Bone marrow (tissue), 2 donors: ENCODE results near the gene GNAO1.

Experiments
- DNase-seq, 2 donors: peaks; one replicate each; lab custom pipeline; 2025; lab: John Stamatoyannopoulos, UW

The GNAO1 gene

DNA sequence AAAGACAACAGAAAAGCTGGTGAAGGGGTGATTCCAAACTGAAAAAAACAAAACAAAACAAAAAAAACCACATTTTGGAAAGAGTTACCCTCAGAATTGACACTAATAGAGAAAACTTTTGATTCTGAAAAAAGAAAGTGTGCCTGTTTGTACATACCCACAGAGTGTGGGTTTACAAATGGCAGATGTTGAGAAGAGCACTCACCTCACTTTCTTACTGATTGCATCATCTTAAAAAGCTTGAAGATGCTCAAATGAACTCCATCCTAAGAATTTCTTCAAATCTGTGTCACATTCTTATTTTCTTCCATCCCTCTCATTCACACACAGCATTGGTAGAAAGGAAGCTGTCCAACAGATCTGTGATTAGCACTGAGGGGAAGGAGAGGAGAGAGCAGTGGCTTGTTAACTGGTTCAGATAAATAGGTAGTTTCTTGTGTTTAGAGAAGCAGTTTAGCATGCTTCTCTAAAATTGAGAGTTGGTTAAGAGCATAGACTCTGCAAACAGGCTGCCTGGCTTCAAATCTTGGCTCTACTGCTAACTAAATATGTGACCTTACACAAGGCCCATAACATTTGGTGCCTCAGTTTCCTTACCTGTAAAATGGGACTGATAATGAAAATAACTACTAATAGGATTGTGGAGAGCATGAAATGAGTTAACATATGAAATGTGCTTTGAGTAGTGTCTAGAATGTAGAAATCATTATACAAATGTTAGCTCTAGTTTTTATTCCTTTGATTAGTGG, 6.9 kb downstream of the GNAO1 start:
- DNase-seq, result no peak

DNA sequence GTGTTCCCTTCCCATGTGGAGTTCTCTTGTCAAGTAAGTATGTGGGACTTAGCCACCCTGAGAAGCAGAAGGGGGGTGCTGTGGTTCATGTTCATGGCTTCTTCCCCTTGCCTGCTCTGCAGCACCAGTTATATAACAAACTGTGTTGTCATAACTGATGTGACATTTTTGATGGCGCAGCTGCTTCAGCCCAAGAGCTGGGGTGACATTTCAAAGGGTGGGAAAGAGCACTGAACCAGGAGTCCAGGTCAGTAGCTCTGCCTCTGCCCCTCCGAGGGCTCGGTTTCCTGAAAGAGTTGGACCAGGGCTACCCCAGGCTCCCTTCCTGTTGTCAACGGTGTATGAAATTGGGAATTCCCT, 7.4 kb downstream of the GNAO1 start:
- no peak for DNase-seq

DNA sequence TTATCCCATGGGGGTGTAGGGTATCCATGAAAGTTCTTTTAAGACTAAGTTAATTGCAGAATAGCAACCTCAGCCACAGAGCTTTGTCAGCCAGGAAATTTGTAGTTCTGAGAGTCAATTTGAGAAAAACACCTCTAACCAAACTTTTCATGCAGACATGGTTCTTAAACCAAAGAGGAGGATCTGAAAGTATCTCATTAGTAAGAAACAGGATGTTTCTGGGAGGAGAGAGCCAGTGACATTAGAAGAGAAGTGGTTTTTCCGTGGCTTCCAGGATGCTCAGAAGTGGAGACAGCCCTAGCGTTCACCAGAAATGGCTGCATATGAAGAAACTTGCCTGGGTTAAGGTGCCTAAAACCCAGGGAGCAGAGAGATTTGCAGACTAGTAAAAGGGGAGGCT, 7.9 kb downstream of the GNAO1 start:
- no peak for DNase-seq

DNA sequence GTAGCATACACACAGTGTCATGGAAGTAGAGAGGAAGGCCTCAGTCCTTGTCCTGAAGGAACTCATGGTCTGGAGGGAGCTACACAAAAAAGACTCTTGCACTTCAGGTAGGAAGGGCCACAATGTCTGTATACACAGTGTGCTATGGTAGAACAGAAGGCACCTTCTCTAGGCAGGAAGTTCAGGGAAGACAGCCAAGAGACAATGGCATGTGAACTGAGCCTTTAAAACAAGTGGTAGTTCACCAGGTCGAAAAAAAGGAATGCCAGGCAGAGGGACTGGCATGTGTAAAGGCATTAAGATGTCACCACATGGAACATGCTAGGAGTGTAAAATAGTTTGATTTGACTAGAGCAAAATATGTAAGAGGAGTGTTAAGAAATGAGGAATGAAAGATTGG, 9.7 kb downstream of the GNAO1 start:
- DNase-seq, result no peak

DNA sequence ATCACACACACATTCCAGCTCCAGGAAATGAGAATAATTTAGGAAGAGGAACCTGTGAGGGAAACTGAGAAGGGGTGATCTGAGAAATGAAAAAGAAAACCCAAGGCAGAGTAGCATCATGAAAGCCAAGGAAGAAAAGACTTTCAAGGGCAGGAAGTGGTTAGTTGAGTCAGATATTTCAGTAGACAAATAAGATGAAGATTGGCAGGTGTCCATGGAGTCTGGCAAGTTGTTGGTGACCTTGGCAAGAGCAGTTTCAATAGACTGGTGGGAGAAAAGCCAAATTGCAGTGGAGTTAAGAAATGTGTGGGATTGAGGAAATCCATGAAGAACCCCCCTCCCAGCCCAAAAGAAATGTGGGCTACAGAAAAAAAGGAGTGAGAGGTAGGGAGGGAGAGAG, 10.7 kb downstream of the GNAO1 start:
- DNase-seq, result no peak

DNA sequence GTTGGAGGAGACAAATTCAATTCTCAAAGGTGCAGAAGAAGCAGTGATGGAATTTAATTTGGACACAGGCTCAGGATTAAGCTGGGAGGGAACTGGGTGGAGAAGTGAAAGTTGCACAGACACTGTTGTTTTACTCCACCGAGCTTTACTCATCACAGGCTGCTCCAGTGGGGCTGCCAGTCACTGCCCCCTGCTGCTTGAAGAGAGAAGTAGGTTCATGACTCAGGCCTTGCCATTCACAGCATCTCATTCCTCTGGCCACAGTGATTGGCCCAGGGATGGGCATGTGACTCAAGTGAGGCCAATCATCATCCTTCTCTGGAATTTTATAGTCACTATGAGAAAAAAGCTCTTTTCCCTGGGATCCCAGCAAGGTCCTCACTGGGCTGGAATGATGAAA, 11.8 kb downstream of the GNAO1 start:
- DNase-seq, result no peak

DNA sequence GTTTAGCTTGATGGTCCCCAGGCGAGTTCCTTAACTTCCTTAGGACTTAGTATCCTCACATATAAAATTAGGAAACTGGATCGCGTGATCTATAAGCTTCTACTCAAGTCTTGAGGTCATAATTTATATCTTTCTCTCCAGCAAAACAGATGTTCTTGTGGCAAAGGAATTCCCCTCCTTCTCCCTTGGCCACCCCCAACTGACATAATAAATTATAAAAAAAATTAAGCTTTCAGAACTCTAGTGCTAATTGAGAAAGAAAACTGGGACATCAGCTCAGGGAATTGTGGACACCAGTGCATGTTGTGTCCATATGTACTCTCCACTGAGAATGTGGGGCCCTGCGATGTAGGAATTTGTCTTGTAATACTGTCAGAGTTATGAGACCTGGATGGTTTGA, 13.5 kb downstream of the GNAO1 start:
- DNase-seq, result no peak

DNA sequence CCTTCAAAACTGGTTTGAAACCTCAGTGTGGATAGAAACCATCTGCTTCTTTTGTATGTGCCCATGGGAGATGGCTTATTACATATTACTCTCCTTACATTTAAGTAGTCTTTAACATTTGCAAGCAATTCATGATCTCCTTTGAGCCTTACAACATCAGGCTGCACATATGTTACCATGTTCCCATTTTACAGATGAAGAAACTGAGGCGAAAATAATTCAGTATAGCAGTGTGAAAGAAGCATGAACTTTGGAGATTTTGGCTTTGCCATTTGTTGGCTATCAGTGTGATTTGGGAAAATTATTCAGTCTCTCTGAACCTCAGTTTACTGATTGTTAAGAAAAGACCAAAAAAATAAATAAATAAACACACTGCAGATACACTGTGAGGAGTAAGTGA, 15.7 kb downstream of the GNAO1 start:
- DNase-seq, result no peak

DNA sequence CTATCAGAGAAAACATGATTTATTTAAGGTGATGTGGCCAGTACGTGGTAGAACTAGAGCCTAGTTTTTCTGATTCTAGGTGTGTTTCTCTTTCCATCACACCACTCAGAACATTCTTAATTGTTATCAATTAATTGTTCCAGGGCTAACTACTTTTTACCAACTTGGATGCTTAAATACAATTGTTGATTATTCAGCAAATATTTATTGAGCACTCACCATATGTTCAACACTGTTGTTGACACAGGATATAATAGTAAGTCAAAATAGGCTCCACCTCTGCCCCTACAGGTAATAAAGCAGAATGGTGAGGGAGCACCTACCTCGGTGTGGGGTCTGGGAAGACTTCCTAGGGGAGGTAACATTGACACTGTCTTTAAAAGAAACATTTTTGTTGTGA, 16.1 kb downstream of the GNAO1 start:
- DNase-seq, result no peak

DNA sequence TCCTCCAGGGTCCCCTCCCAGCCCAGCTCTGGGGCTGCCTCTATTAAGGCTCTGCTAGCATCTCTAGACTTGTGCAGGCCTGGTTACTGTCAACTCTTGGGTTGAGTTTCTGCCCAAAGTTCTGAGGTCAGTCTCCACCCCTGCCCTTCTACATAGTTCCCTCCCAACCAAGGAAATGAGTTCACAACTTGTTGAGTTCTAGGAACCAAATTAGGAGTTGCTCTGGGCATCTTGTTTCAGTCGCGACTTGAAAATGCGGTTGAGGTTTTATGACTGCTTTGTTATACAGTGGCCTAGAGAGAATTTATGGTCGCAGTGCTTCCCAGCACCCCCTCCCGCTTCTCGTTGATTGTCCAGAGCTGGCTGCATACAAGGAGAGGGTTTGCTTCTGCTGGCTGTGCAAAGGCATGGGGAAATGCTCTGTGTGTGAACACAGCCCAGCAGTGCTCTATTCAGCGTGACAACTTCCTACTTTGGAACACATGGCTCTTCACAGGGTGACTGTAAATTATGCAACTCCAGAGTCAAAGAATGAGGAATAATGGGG, 20.2 kb downstream of the GNAO1 start:
- DNase-seq, result no peak

DNA sequence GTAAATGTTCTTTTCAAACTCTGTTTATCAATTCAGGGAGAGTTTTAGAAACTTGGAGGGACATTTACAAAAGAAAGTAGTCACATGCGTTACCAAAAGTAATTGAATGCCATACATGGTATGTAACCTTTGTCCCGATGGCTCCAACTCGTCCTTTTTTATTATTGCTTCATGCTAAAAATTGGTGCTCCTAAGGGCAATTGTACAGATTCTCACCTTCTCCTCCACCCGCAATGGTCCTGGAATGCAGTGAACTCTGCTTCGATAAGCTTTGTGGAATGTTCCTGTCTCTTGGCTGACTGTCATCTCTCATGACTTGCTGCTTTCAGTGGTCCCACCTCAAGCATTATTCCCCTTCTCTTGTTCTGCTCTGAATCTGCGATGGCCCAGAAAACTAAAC, 20.9 kb downstream of the GNAO1 start:
- no peak for DNase-seq

DNA sequence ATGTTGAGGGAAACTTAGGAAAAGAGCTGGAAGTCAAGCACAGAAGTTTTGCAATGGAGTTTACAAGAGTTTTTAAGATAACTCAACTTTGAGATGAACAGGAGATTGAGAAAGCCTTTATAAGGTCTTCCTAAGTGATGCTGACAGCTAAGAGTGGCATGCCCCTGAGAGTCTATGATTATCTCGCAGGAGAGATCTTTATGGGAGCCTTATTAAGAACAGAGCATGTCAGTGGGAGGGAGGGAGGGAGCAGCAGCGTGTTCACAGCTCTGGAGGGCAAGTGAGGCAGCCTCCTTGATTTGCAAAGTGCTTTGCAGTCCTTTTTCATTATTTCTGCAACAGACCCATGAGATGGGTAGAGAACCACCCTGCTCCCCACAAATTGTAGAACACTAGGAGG, 30.7 kb downstream of the GNAO1 start:
- no peak for DNase-seq

DNA sequence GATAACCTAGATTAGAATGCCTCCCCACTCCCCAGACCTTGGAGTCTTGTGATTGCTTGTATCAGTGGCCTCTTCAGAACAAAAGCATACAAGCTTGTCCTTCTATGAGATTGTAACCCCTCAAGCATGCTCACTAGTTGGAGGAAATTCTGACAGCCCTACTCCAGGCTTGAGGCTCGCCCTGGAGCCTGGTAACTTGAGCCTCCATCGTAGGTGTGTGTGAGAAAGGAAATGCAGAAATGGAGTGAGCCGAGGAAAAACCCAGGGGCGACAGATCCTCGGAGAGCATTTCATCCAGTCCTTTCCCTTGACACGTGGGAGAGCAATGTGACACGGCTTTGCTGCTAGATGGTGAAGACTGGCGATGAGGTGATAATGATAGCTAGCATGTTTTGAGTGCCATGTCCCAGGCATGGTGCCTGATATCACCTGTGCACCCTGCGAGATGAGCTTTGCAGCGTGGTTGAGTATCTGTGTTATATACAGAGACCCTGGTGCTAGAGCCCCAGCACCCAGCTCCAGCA, 31.2 kb downstream of the GNAO1 start:
- DNase-seq, result no peak

DNA sequence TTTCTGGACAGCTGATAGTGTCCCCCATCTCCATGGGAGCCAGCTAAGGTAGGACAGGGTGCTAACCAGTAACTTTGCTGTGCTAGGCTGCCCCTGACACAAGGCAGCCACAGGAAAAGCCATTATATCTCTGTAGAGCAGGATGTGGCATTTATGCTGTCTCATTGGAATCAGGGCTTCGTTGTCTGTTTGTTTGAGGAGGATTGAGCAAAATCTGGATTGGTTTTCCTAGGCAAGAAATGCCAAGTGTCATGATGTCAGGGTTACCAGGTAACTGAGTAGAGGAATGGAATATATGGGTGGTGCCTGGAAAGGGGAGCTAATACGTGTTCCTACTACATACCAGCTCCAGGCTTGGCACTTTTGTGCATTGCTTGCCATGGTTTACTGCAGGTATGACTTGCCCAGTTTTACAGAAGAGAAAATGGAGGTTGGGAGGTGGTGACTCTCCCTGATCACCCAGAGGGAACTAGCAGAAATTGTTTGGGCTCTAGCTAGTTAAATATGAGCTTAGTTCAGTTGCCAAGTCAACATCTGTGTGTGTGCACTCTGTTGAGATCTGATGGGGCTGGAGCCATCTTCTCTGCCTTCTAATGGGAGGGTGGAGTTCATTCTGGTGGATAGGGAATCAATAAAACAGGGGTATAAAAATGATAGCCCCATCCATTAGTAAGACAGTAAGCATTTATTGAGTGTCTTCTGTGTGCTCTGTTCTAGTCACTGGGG, 33.9 kb downstream of the GNAO1 start:
- DNase-seq, result no peak

DNA sequence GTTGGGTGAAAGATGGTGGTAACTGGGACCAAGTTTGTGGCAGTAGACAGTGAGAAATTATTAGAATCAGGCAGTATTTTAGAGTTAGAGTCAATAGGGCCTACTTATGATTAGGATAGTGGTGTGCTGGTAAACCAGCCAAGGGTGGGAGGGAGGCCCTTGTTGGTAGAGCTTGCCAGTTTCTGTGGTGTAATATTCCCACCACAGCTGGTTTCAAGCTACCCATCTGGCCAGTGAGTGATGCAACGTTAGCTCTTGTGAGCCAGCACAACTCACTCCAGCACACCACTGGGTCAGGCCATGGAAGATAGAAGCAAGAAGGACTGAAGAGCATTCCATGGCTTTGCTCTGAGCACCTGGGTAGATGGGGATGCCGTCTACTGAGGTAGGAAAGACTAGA, 34.9 kb downstream of the GNAO1 start:
- DNase-seq, result no peak

DNA sequence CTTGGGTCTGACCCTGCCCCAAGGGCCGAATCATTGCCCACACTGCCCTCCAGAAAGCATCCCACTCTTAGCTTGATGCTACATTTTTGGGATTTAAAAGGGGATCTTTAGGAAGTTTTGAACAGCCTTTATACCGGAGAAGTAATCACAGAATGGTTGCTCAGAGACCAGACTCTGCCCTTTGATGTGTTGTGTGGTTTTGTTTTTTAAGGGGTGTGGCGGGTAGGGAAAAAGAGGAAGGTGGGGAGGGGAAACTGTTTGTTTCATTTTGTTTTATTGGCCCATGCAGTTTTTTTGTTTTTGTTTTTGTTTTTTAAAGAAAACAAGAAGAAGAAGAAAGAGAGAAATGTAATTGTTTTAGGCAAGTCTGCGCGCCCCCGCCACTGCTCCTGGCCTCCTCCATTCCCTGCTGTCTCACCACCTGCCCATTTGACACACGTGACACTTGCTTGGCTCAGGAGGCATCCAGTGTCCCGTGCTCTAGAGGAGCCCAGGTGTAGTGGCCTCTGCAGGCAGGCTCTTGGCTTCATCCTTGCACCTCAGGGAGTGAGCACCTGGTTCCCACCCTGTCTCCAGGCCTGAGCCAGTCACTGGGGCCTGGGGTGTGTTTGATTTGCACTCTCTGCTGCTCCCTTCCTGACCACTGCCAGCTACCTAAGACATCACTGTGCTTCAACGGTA, 35.7 kb downstream of the GNAO1 start:
- DNase-seq, result no peak

DNA sequence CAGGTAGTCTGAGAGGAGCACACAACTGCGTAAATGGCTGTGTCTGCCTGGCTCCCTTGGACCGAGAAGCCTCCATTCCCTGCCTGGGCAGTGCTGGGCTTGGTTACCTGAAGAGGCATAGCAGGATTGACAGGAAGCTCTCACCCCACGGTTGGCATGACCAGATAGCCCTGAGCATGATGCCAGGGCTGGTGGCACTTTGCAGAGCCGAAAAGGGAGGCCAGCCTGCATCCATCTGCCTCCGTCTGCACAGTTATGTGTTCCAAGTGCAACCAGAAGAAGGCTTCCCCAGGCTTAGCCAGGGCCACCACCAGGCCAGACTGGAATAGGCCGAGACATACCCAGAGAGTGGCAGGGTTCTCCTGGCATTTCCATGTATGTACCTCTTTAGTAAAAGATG, 36.6 kb downstream of the GNAO1 start:
- DNase-seq, result no peak

DNA sequence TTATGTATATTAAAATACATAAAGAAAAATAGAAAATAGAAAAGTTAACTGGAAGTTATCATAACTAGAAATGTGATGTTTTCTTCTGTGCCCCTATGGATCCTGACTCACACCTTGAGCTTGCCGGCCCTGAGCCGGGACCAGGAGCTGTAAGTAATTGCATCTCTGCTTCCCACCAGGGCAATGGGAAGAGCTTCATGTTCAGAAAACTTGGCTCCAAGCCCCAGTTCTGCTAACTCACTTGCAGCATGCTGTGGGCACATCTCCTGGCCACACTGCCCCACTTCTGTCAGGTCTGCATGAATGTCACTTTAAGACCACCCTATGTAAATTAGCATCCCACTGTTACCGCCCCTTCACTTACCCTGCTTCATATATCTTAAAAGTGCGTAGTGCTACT, 37.2 kb downstream of the GNAO1 start:
- DNase-seq, result no peak

DNA sequence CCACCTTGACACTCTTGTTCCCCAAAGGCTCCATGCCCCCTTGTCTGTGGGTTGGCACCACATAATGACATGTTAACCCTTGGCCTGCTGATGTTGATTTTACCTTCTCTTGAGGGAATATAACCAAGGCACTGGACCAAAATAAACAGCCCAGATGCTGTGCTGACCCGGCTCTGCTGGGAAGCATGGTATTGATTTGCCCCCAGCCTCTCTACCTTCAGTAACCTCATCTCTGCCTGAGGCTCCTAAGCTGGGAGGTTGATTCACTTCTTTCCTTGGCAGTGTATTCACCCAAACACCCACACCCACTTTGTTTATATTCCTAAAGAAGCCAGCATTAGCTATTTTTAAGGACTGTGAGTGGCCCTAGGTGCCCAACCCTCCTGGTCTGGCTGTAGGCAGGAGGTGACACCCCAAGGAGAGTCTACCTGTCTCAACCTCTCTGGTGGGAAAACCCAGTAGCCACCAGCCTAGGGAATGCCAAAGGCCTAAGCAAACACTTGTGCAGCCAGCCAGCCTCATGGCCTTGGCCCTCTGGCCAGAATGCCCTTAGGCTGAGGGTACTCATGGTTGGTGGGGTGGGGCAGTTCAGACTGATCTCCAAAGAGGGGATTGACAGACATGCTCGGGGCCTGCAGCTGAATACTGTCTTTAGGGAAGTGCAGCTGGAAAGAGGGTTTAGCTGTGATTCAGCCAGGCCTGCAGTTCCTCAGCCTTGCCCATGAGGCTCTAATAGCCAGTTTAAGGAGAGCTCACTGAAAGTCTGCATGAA, 42.7 kb downstream of the GNAO1 start:
- no peak for DNase-seq

DNA sequence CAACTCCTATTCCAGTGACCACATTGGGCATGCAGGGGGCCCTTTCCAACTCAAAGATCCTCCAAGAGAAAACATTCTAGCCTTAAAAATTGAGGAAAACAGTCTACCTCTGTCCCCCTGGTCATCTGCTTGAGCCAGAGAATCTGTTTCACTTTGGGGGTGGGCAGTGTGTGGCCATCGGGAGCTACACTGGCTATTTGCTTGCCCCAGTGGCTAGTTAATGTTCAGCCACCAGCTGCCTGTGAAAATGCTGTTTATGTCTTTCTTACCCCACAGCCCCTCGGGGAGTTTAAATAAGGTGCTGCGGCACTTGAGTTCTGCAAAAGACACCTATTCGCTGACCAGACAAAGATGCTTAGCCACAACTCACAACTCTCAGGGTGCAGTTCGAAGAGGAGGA, 43.4 kb downstream of the GNAO1 start:
- no peak for DNase-seq

DNA sequence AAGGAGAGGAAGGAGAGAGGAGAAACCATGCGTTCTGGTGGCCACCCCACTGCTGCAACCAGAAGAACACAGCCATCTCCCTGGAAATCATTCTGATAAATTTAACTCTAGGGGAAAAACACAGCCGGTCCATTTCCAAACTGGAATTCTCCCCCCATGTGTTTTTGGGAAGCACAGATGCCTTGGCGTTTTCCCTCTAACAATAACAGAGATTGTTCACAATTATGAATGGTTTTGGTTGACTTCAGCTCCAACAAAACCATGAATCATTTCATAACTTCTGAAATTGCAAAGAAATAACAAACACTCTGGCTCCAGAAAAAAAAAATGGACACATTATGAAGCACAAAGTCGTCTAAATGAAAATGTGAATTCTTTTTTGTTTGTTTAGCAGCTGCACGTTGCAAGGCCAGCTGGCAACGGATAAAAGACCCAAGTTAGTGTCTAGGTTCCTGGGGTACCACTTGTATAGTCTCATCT, 46.2 kb downstream of the GNAO1 start:
- DNase-seq, result no peak

DNA sequence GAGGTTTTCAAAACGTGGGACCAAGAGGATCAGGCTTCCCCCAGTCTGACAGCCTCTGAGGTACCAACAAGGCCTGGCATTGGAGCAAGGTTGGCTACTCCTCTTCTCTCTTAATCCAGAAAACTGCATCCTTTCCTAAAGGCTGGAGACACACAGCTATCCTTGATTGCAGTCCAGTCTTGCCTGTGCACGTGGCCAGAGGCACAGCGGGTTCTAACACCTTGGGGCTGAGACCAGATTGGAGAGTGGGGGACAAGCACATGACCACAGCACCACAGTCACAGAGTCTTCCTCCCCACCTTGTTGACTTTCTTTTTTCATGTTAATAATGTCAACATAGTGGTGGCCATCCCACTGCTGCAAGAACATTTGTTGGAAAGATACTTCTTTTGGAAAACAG, 46.9 kb downstream of the GNAO1 start:
- no peak for DNase-seq
